ENCODE data around the gene SYNGR2. TPM values are rescaled to one million over a fixed set of nuclear protein-coding genes. Genes with fewer than 3 reads are reported as not detected.

Gene SYNGR2
- total and polyA plus RNA-seq, 2 donors (not counting 1 experiment from before 2014, with no cell fraction given), result 390 to 442 TPM

DNA sequence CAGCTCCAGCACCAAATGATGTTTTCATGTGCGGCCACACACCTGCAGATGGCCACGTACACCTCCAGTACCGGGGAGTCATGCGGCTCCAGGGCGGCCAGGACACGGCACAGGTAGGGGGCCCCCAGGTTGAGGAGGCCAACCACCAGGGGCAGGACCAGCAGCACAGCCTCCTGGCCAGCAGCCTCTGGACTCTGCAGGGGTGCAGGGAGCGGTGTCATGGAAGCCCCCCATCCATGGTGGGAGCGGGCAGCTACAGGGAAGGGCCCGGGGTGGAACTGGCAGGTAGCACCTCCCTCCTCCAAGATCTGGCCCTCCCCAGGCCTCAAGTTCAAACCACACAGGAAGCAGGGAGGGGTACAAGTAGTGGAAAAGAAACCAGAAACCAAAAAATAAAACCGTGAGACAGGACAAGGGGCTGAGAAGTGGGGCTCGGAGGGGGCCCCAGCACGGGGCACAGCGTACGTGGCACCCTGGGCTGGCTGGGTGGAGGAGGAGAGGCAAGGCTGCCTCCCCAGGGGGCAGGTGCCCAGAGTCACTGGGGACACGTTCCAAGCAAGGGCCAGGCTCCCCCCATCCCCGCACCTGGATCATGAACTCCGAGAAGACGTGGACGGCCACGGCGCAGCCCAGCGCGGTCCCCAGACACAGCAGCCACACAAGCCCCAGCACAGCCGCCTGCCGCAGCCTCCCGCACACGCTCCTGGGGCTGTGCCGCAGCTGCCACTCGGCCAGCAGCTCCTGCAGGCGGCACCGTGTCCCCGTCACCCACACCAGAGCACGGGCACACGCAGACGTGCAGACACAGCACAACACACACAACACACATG, 47.2 kb upstream of the SYNGR2 start:
- ATAC-seq (ENCODE audit: low read depth) (peak; percentile 6), DNase-seq (peak; percentile 50)
- intact Hi-C loops (cut with micrococcal nuclease), result no loop called here
- H3K27me3 ChIP-seq (replicated peaks in 1 of 4; ENCODE audit: control extremely low read depth in 1 of 4, control insufficient read depth in 3 of 4, insufficient read depth in 4 of 4, low read length in 3 of 4), result no peaks in the 10 kb centered on the region
- peaks cover 90% of the 10 kb centered on the region for H4K20me1 ChIP-seq (ENCODE audit: control insufficient read depth, insufficient read depth, low read length, poor library complexity, severe bottlenecking)
- H3K4me1 ChIP-seq (ENCODE audit: control insufficient read depth in 2 of 2, insufficient read depth in 2 of 2, low read length in 2 of 2), result peaks cover 57% of the 10 kb centered on the region in 2 donors
- 16% methylated on average over 32 of the region's 35 CpGs for WGBS (ENCODE audit: insufficient coverage)
- H3K4me3 ChIP-seq (ENCODE audit: control extremely low read depth in 1 of 5, extremely low read depth in 1 of 5, insufficient read depth in 1 of 5, low read depth in 2 of 5, low read length in 4 of 5), result peak overlapping the region in 3 of 5 experiments; percentile 7 to 25 (median 18)
- peaks cover 8 to 88% of the 10 kb centered on the region in 2 experiments for H3K36me3 ChIP-seq (replicated peaks in 1 of 2; ENCODE audit: control extremely low read depth in 1 of 2, control insufficient read depth in 1 of 2, extremely low read depth in 1 of 2, insufficient read depth in 2 of 2, low read length in 1 of 2)
- Mint-ChIP-seq H3K27me3 (no peaks in the 10 kb centered on the region), H3K4me3 (peak overlapping the region; percentile 79), H3K9me3 (ENCODE audit: insufficient read depth) (no peaks in the 10 kb centered on the region), H3K27ac (peak overlapping the region; percentile 93), H3K4me1 (peaks cover 57% of the 10 kb centered on the region)
- H3K27ac ChIP-seq (ENCODE audit: low read length in 2 of 2), result peak overlapping the region; percentile 48 to 54
- H3K9ac ChIP-seq (ENCODE audit: low read length), result peak overlapping the region; percentile 31
- CTCF ChIA-PET, result interaction anchor here (0.6 to 13.9 kb wide), 8 partner anchors 8 to 133 kb away, joined by 3 to 169 read pairs (median 4); partner anchors contain the start of genes SYNGR2 and TMC8
- peaks cover 60% of the 10 kb centered on the region for H3K79me2 ChIP-seq (ENCODE audit: control insufficient read depth, insufficient read depth, low read length)
- peak overlapping the region; percentile 77 for H3K4me2 ChIP-seq (replicated peaks; ENCODE audit: low read depth, low read length, poor library complexity, severe bottlenecking)
- POLR2A ChIA-PET, result interaction anchor here (0.7 to 5.5 kb wide), 7 partner anchors 9 to 239 kb away, joined by 3 to 31 read pairs (median 3); partner anchors contain the start of genes SOCS3 and TMC8
- H3K9me3 ChIP-seq (ENCODE audit: control extremely low read depth in 1 of 3, control insufficient read depth in 2 of 3, insufficient read depth in 1 of 3, low read length in 2 of 3), result no peaks in the 10 kb centered on the region
- TF ChIP-seq EZH2 (IDR thresholded peaks at IDR 0.05; ENCODE audit: borderline replicate concordance, insufficient read depth, low read depth, low read length, poor library complexity, severe bottlenecking), result no peak
- TF ChIP-seq CTCF (IDR thresholded peaks at IDR 0.05), result no peak
- H2AFZ ChIP-seq (ENCODE audit: insufficient read depth, low read depth, low read length, poor library complexity, severe bottlenecking), result no peak overlapping the region

Data from B cell (primary cell).